ENCODE measurements around the gene PCSK6.
"Not testable (repeated sequence)": the region's sequence is repeated elsewhere in the genome, so short reads cannot be mapped to it uniquely, and the experiment has no call there.

PCSK6 gene

GRCh38 chr15:101373577-101373976 is 115.9 kb downstream of the PCSK6 start:
- DNase-seq, result no peak

GRCh38 chr15:101372960-101373525 is 116.5 kb downstream of the PCSK6 start:
- no peak for DNase-seq

- DNase-seq, result no peak
Measured at GRCh38 chr15:101372149-101372577, 117.3 kb downstream of the PCSK6 start.

GRCh38 chr15:101371519-101371918 is 118.0 kb downstream of the PCSK6 start:
- DNase-seq, result no peak

GRCh38 chr15:101371081-101371480 is 118.4 kb downstream of the PCSK6 start:
- DNase-seq, result no peak

GRCh38 chr15:101370330-101371024 is 119.0 kb downstream of the PCSK6 start:
- DNase-seq, result no peak

- no peak for DNase-seq
Measured at GRCh38 chr15:101369676-101370075, 119.8 kb downstream of the PCSK6 start.

- DNase-seq, result no peak
Measured at GRCh38 chr15:101368861-101369642, 120.5 kb downstream of the PCSK6 start.

GRCh38 chr15:101368086-101368780 is 121.3 kb downstream of the PCSK6 start:
- DNase-seq, result no peak

- no peak for DNase-seq
Measured at GRCh38 chr15:101366853-101367252, 122.7 kb downstream of the PCSK6 start.

GRCh38 chr15:101362986-101363566 is 126.4 kb downstream of the PCSK6 start:
- DNase-seq, result no peak

GRCh38 chr15:101362359-101362758 is 127.1 kb downstream of the PCSK6 start:
- DNase-seq, result no peak

- no peak for DNase-seq
Measured at GRCh38 chr15:101361418-101361817, 128.1 kb downstream of the PCSK6 start.

- no peak for DNase-seq
Measured at GRCh38 chr15:101359365-101359947, 130.1 kb downstream of the PCSK6 start.

GRCh38 chr15:101358895-101359294 is 130.6 kb downstream of the PCSK6 start:
- no peak for DNase-seq

- DNase-seq, result no peak
Measured at GRCh38 chr15:101357885-101358284, 131.6 kb downstream of the PCSK6 start.

- no peak for DNase-seq
Measured at GRCh38 chr15:101357333-101357732, 132.2 kb downstream of the PCSK6 start.

- DNase-seq, result not testable (repeated sequence)
Measured at GRCh38 chr15:101356512-101357172, 132.9 kb downstream of the PCSK6 start.

- DNase-seq, result no peak
Measured at GRCh38 chr15:101355678-101356464, 133.6 kb downstream of the PCSK6 start.

GRCh38 chr15:101354891-101355623 is 134.4 kb downstream of the PCSK6 start:
- DNase-seq, result no peak
